RWPE2 (cell line): ENCODE data around the gene RREB1.

Source experiments
- ATAC-seq: fragments of 200-7000 bp; cut with Tn5 transposase; 3 replicates; pipeline ENCODE4 v1.9.1; 2021; ENCODE audit warnings: low read depth
- DNase-seq: peaks from one replicate; pipeline ENCODE4 v3.0.0-alpha.2; 2020; ENCODE audit warnings: low spot score
- H3K27ac ChIP-seq: fragments of 450-650 bp; 2 replicates; pipeline ENCODE4 v1.5.1; 2017; ENCODE audit warnings: mild to moderate bottlenecking; ENCODE audit not compliant: poor library complexity, severe bottlenecking
- H3K27me3 ChIP-seq: fragments of 250-450 bp; sonication (Bioruptor Pico); 2 replicates; pipeline ENCODE4 v1.5.1; 2021; ENCODE audit warnings: mild to moderate bottlenecking, moderate library complexity; ENCODE audit not compliant: insufficient read depth, poor library complexity, severe bottlenecking
- H3K36me3 ChIP-seq: fragments of 250-450 bp; sonication (Bioruptor Pico); 2 replicates; pipeline ENCODE4 v1.5.1; 2020; ENCODE audit warnings: low read depth, mild to moderate bottlenecking, moderate library complexity
- H3K4me1 ChIP-seq: fragments of 250-450 bp; sonication (Bioruptor Pico); 2 replicates; pipeline ENCODE4 v1.5.1; 2021; ENCODE audit warnings: mild to moderate bottlenecking, moderate library complexity; ENCODE audit not compliant: insufficient read depth, poor library complexity, severe bottlenecking
- H3K4me3 ChIP-seq: fragments of 250-450 bp; sonication (Bioruptor Pico); 2 replicates; pipeline ENCODE4 v1.5.1; 2021; ENCODE audit warnings: mild to moderate bottlenecking, moderate library complexity; ENCODE audit not compliant: severe bottlenecking
- H3K9me3 ChIP-seq: fragments of 250-450 bp; sonication (Bioruptor Pico); 2 replicates; pipeline ENCODE4 v1.5.1; 2021; ENCODE audit warnings: mild to moderate bottlenecking, moderate library complexity; ENCODE audit not compliant: severe bottlenecking
- CTCF ChIP-seq: fragments of 450-650 bp; IDR thresholded peaks from one replicate; pipeline ENCODE4 v1.5.1; 2017; ENCODE audit warnings: mild to moderate bottlenecking, moderate library complexity; ENCODE audit not compliant: poor library complexity, severe bottlenecking

Gene RREB1

GRCh38 chr6:7110092-7110792 is 2.5 kb downstream of the RREB1 start:
- no peak for DNase-seq
- TF ChIP-seq CTCF = no peak
- Histone ChIP-seq H3K4me1 (peaks cover 39% of the 10 kb centered on the region), H3K27me3 (no peaks in the 10 kb centered on the region), H3K4me3 (peak overlapping the region; percentile 83), H3K27ac (peak overlapping the region; percentile 73), H3K36me3 (peaks cover 3% of the 10 kb centered on the region; the same call in 1 of the 2 replicates), H3K9me3 (no peaks in the 10 kb centered on the region)
- ATAC-seq = no peak

- Histone ChIP-seq H3K4me1 (peaks cover 39% of the 10 kb centered on the region), H3K36me3 (peaks cover 5% of the 10 kb centered on the region; the same call in 1 of the 2 replicates), H3K27me3 (no peaks in the 10 kb centered on the region), H3K4me3 (no peak overlapping the region), H3K27ac (no peak overlapping the region), H3K9me3 (no peaks in the 10 kb centered on the region)
- no peak for DNase-seq
- no peak for ATAC-seq
- no peak for TF ChIP-seq CTCF
These were observed 3.4 kb downstream of the RREB1 start for GRCh38 chr6:7111095-7111690.

GRCh38 chr6:7112171-7112570 is 4.4 kb downstream of the RREB1 start:
- ATAC-seq = no peak
- H3K27me3 ChIP-seq = no peaks in the 10 kb centered on the region
- H3K4me1 ChIP-seq = peaks cover 39% of the 10 kb centered on the region
- no peak for TF ChIP-seq CTCF
- peak overlapping the region; percentile 49 for H3K27ac ChIP-seq
- H3K4me3 ChIP-seq = peak overlapping the region; percentile 4
- no peaks in the 10 kb centered on the region for H3K9me3 ChIP-seq
- H3K36me3 ChIP-seq = peaks cover 7% of the 10 kb centered on the region; the same call in 1 of the 2 replicates
- DNase-seq = no peak

- peak overlapping the region; percentile 4 for H3K4me3 ChIP-seq
- H3K36me3 ChIP-seq = peaks cover 7% of the 10 kb centered on the region; the same call in 1 of the 2 replicates
- peak overlapping the region; percentile 49 for H3K27ac ChIP-seq
- H3K27me3 ChIP-seq = no peaks in the 10 kb centered on the region
- TF ChIP-seq CTCF = no peak
- DNase-seq (no peak), ATAC-seq (peak; percentile 80)
- H3K4me1 ChIP-seq = peaks cover 39% of the 10 kb centered on the region
- no peaks in the 10 kb centered on the region for H3K9me3 ChIP-seq
These were observed 5.1 kb downstream of the RREB1 start for GRCh38 chr6:7112741-7113313.
